BLaER1 treated with 17β-estradiol and CSF1 and Interleukin-3, amounts not matched to agents 10 nM and 100 nM (cell line): ENCODE measurements around the gene SMARCA2.

ENCODE experiments used
- H3K27ac ChIP-seq, 11 experiments: shearing (Covaris generic); formaldehyde crosslinking; 2 replicates each; pipeline ENCODE4 v1.8.1; 2022
- H3K27me3 ChIP-seq, 11 experiments: shearing (Covaris generic); formaldehyde crosslinking; 2 replicates each; pipeline ENCODE4 v1.8.1; 2022
- H3K36me3 ChIP-seq, 11 experiments: shearing (Covaris generic); formaldehyde crosslinking; 2 replicates each; pipeline ENCODE4 v1.8.1; 2022
- H3K4me1 ChIP-seq, 10 experiments: shearing (Covaris generic); formaldehyde crosslinking; 2 replicates each; pipeline ENCODE4 v1.8.1; 2022
- H3K4me2 ChIP-seq, 11 experiments: shearing (Covaris generic); formaldehyde crosslinking; 2 replicates each; pipeline ENCODE4 v1.8.1; 2022
- H3K4me3 ChIP-seq, 10 experiments: shearing (Covaris generic); formaldehyde crosslinking; 2 replicates each; pipeline ENCODE4 v1.8.1; 2022
- H3K9ac ChIP-seq, 11 experiments: shearing (Covaris generic); formaldehyde crosslinking; 2 replicates each; pipeline ENCODE4 v1.8.1; 2022
- H3K9me3 ChIP-seq, 11 experiments: shearing (Covaris generic); formaldehyde crosslinking; replicated peaks in 1 of 11; 2 replicates each; pipeline ENCODE4 v1.8.1; 2022
- H4K20me1 ChIP-seq, 11 experiments: shearing (Covaris generic); formaldehyde crosslinking; 2 replicates each; pipeline ENCODE4 v1.8.1; 2022
- Cebpa-rat ChIP-seq, 11 experiments: shearing (Covaris generic); IDR thresholded peaks; 2 replicates each; pipeline ENCODE4 v1.8.1; 2022

Gene SMARCA2

DNA sequence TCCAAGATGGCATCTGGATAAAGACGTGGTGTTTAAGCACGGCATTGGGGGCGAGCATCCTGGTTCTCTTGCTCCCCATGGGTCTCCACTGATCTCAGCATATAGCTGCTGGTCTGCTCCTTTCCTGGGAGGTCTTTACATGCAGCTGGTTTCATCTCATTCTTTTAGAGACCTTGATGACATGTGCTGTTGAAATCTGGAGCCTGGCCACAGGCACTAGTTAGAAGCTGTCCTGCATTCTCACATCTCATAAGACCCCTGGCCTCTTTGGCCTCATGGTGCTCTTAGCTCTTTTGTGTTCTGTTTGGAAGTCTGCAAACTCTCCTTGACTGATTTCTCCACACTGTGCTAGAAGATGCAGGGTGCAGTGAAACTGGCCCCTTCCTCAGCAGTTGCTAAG lies 113.0 kb downstream of the SMARCA2 start:
- TF ChIP-seq Cebpa-rat (IDR thresholded peaks at IDR 0.05): no peak
- H3K36me3 ChIP-seq: peaks cover 62 to 91% (median 80%) of the 10 kb centered on the region in 11 experiments
- no peak overlapping the region for H3K4me2 ChIP-seq

DNA sequence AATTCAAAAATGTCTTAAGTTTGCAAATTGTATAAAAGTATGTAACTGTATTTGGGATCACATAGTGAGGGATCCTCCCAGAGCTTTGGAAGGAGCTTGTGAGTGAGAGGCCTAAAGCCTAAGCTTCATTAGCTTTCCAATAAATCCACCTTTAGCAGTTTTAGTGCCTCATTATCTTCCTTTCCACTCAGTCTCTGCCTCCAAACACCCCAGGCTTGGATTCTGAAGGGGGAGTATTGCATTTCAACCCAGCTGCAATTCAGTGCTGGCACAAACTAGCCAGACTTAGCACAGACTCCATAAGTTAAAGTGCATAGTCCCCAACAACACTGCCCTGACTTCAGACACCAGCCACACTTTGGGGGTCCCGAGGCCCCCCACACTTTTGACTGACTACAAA lies 113.5 kb downstream of the SMARCA2 start:
- H3K4me3 ChIP-seq: no peak overlapping the region
- peaks cover 60 to 91% (median 75%) of the 10 kb centered on the region in 11 experiments for H3K36me3 ChIP-seq
- no peak overlapping the region for H3K4me2 ChIP-seq
- TF ChIP-seq Cebpa-rat (IDR thresholded peaks at IDR 0.05): no peak
- H3K9me3 ChIP-seq: no peaks in the 10 kb centered on the region
- no peaks in the 10 kb centered on the region for H3K27me3 ChIP-seq
- no peak overlapping the region for H3K9ac ChIP-seq
- peaks cover 32 to 56% (median 41%) of the 10 kb centered on the region in 10 experiments for H3K4me1 ChIP-seq
- peaks cover 0 to 97% (median 9%) of the 10 kb centered on the region in 11 experiments; a peak in 11 of 22 replicates for H4K20me1 ChIP-seq
- H3K27ac ChIP-seq: no peak overlapping the region

More for the DNA sequence above, 113.0 kb downstream of the SMARCA2 start:
- Histone ChIP-seq H3K9ac (no peak overlapping the region), H3K4me1 (peaks cover 32 to 52% (median 38%) of the 10 kb centered on the region in 10 experiments), H4K20me1 (peaks cover 0 to 93% (median 9%) of the 10 kb centered on the region in 11 experiments; a peak in 11 of 22 replicates), H3K27ac (no peak overlapping the region), H3K27me3 (no peaks in the 10 kb centered on the region), H3K9me3 (no peaks in the 10 kb centered on the region), H3K4me3 (no peak overlapping the region)

DNA sequence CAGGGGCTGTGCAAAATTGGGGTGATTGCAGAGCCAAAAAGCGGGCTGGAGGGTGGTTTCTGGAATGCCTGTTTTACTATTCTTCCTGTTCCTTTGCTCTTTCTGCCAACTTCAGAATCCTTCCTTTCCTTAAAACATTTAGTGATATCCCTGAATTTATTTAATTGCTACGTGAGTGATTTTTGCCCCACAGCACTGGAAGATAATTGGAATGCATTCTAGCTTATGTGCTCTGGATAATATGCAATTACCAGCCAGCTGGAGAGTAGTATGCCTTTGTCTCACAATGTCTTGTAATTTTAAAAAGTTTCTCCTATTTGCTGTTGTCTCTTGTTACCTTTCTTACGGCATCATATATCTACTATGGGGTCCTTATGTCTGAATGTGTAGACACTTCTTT lies 115.8 kb downstream of the SMARCA2 start:
- Histone ChIP-seq H4K20me1 (peaks cover 0 to 90% (median 9%) of the 10 kb centered on the region in 11 experiments; a peak in 10 of 22 replicates), H3K4me3 (no peak overlapping the region), H3K9ac (no peak overlapping the region), H3K9me3 (peaks cover 0 to 13% (median 10%) of the 10 kb centered on the region in 11 experiments; a peak in 7 of 22 replicates), H3K27me3 (no peaks in the 10 kb centered on the region), H3K4me2 (no peak overlapping the region), H3K27ac (no peak overlapping the region; a peak in 1 of 22 replicates), H3K36me3 (peaks cover 59 to 92% (median 78%) of the 10 kb centered on the region in 11 experiments), H3K4me1 (peaks cover 22 to 48% (median 34%) of the 10 kb centered on the region in 10 experiments)
- no peak for TF ChIP-seq Cebpa-rat (IDR thresholded peaks at IDR 0.05)

GRCh38 chr9:2132484-2133082 lies 117.4 kb downstream of the SMARCA2 start:
- H3K9me3 ChIP-seq: peaks cover 0 to 18% (median 10%) of the 10 kb centered on the region in 11 experiments; a peak in 7 of 22 replicates
- peaks cover 10 to 32% (median 23%) of the 10 kb centered on the region in 10 experiments for H3K4me1 ChIP-seq
- peak overlapping the region in 3 of 11 experiments; percentile 3 to 32 (median 13); a peak in 4 of 22 replicates for H3K9ac ChIP-seq
- H4K20me1 ChIP-seq: peaks cover 0 to 82% (median 9%) of the 10 kb centered on the region in 11 experiments; a peak in 10 of 22 replicates
- TF ChIP-seq Cebpa-rat (IDR thresholded peaks at IDR 0.05): no peak
- H3K27ac ChIP-seq: peak overlapping the region in 4 of 11 experiments; percentile 2 to 39 (median 29); a peak in 4 of 22 replicates
- H3K27me3 ChIP-seq: no peaks in the 10 kb centered on the region
- peaks cover 61 to 92% (median 80%) of the 10 kb centered on the region in 11 experiments for H3K36me3 ChIP-seq
- no peak overlapping the region for H3K4me3 ChIP-seq
- H3K4me2 ChIP-seq: peak overlapping the region in 7 of 11 experiments; percentile 4 to 36 (median 21); a peak in 8 of 22 replicates

DNA sequence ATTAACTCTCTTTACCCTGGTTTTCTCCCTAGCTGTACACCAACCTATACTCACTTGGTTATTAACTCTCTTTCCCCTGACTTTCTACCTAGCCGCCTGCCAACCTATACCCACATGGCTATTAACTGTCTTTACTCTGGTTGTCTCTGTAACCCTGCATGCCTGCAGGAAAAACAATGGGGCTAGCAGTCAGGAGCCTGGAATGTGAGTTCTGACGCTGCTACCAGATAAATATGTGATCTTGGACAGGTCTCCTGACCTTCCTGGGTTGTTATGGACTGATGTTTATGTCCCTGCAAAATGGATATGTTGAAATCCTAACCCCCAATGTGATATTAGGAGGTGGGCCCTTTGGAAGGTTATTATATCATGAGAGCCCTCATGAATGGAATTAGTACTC lies 119.2 kb downstream of the SMARCA2 start:
- TF ChIP-seq Cebpa-rat (IDR thresholded peaks at IDR 0.05): no peak
- Histone ChIP-seq H3K4me2 (no peak overlapping the region), H3K4me1 (peaks cover 8 to 29% (median 22%) of the 10 kb centered on the region in 10 experiments), H3K27me3 (no peaks in the 10 kb centered on the region), H4K20me1 (peaks cover 0 to 65% (median 7%) of the 10 kb centered on the region in 11 experiments; a peak in 9 of 22 replicates), H3K9me3 (peaks cover 0 to 29% (median 11%) of the 10 kb centered on the region in 11 experiments; a peak in 11 of 22 replicates), H3K36me3 (peaks cover 61 to 89% (median 79%) of the 10 kb centered on the region in 11 experiments), H3K4me3 (no peak overlapping the region), H3K27ac (no peak overlapping the region), H3K9ac (no peak overlapping the region)

- Histone ChIP-seq H3K36me3 (peaks cover 72 to 99% (median 88%) of the 10 kb centered on the region in 11 experiments), H3K9ac (no peak overlapping the region), H4K20me1 (peaks cover 0 to 58% (median 0%) of the 10 kb centered on the region in 11 experiments; a peak in 3 of 22 replicates), H3K4me2 (no peak overlapping the region), H3K4me3 (no peak overlapping the region), H3K4me1 (peaks cover 0 to 16% (median 5%) of the 10 kb centered on the region in 10 experiments; a peak in 12 of 20 replicates), H3K27ac (no peak overlapping the region), H3K9me3 (peaks cover 0 to 34% (median 11%) of the 10 kb centered on the region in 11 experiments; a peak in 11 of 22 replicates), H3K27me3 (no peaks in the 10 kb centered on the region)
- TF ChIP-seq Cebpa-rat (IDR thresholded peaks at IDR 0.05): no peak
These were observed 123.5 kb downstream of the SMARCA2 start for GRCh38 chr9:2138646-2139045.

- Histone ChIP-seq H4K20me1 (peaks cover 0 to 68% (median 0%) of the 10 kb centered on the region in 11 experiments; a peak in 3 of 22 replicates), H3K36me3 (peaks cover 58 to 98% (median 81%) of the 10 kb centered on the region in 11 experiments), H3K9me3 (peaks cover 0 to 23% (median 8%) of the 10 kb centered on the region in 11 experiments; a peak in 10 of 22 replicates), H3K4me1 (peaks cover 1 to 16% (median 8%) of the 10 kb centered on the region in 10 experiments; a peak in 17 of 20 replicates), H3K4me2 (no peak overlapping the region), H3K27me3 (no peaks in the 10 kb centered on the region), H3K27ac (no peak overlapping the region), H3K4me3 (no peak overlapping the region), H3K9ac (no peak overlapping the region)
- no peak for TF ChIP-seq Cebpa-rat (IDR thresholded peaks at IDR 0.05)
These were observed 125.6 kb downstream of the SMARCA2 start for GRCh38 chr9:2140600-2141223.

DNA sequence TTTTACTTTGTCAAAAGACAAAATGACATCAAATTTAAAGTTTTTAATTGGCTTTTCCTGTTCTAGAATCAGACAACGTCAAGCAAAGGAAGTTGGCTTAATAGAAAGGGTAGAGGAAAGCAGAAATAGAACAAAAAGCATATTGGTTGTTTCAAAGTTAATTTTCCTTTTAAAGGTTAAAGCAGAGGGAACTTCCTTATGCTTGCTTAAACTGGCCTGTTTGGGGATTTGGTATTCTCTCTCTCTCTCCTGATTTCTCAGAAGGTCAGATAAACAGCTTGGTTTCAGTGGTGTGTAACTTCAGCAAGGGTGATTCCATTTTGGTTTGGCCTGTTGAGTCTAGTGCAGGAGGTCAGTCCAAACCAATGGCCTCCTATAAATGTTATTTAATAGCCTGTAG lies 127.1 kb downstream of the SMARCA2 start:
- no peak overlapping the region for H3K4me3 ChIP-seq
- H3K4me1 ChIP-seq: peaks cover 12 to 23% (median 19%) of the 10 kb centered on the region in 10 experiments
- H3K9ac ChIP-seq: no peak overlapping the region
- no peaks in the 10 kb centered on the region for H3K27me3 ChIP-seq
- H3K9me3 ChIP-seq: peaks cover 0 to 19% (median 7%) of the 10 kb centered on the region in 11 experiments; a peak in 12 of 22 replicates
- no peak overlapping the region for H3K27ac ChIP-seq
- peaks cover 0 to 76% (median 0%) of the 10 kb centered on the region in 11 experiments; a peak in 3 of 22 replicates for H4K20me1 ChIP-seq
- H3K4me2 ChIP-seq: peak overlapping the region in 6 of 11 experiments; percentile 16 to 47 (median 23); a peak in 5 of 22 replicates
- H3K36me3 ChIP-seq: peaks cover 44 to 92% (median 70%) of the 10 kb centered on the region in 11 experiments
- TF ChIP-seq Cebpa-rat (IDR thresholded peaks at IDR 0.05): no peak

- H3K4me3 ChIP-seq: no peak overlapping the region
- peaks cover 12 to 23% (median 19%) of the 10 kb centered on the region in 10 experiments for H3K4me1 ChIP-seq
- peaks cover 16 to 26% (median 22%) of the 10 kb centered on the region in 11 experiments; a peak in 21 of 22 replicates for H3K9me3 ChIP-seq
- peaks cover 44 to 93% (median 70%) of the 10 kb centered on the region in 11 experiments for H3K36me3 ChIP-seq
- no peak overlapping the region for H3K4me2 ChIP-seq
- H3K9ac ChIP-seq: no peak overlapping the region
- H4K20me1 ChIP-seq: peaks cover 0 to 70% (median 0%) of the 10 kb centered on the region in 11 experiments; a peak in 4 of 22 replicates
- TF ChIP-seq Cebpa-rat (IDR thresholded peaks at IDR 0.05): no peak
- H3K27me3 ChIP-seq: no peaks in the 10 kb centered on the region
- no peak overlapping the region for H3K27ac ChIP-seq
These were observed 129.5 kb downstream of the SMARCA2 start for GRCh38 chr9:2144619-2145018.
